Activated B cell treated with CpG ODN at 0.5 μM for 24 hours (primary cell): ENCODE measurements around the gene ATXN3L. TPM values are rescaled to one million over a fixed set of nuclear protein-coding genes. Genes with fewer than 3 reads are reported as not detected.

Experiments used
- ATAC-seq: fragments of 200-7000 bp; cut with Tn5 transposase; one replicate; pipeline ENCODE4 v1.10.0; 2021; ENCODE audit warnings: low read depth, mild to moderate bottlenecking, moderate library complexity
- CTCF ChIA-PET: fragments of 350-600 bp; sonication (Branson Sonifier 250); formaldehyde crosslinking; loops from one replicate; lab custom pipeline; 2021; ENCODE audit warnings: antibody characterized with exemption; lab: Charles Lee
- POLR2A ChIA-PET: fragments of 350-600 bp; sonication (Branson Sonifier 250); formaldehyde crosslinking; loops from one replicate; lab custom pipeline; 2021; ENCODE audit warnings: antibody characterized with exemption; lab: Charles Lee
- DNase-seq: peaks from one replicate; pipeline ENCODE4 v3.0.0; 2022
- H3K27ac Mint-ChIP-seq: one replicate; pipeline ENCODE4 v1.8.0; 2020; ENCODE audit warnings: mixed read lengths
- H3K27me3 Mint-ChIP-seq: one replicate; pipeline ENCODE4 v1.8.0; 2021; ENCODE audit warnings: mixed read lengths
- H3K36me3 Mint-ChIP-seq: one replicate; pipeline ENCODE4 v1.8.0; 2021; ENCODE audit warnings: low read depth, mixed read lengths
- H3K4me1 Mint-ChIP-seq: one replicate; pipeline ENCODE4 v1.8.0; 2021; ENCODE audit warnings: mixed read lengths
- H3K4me3 Mint-ChIP-seq: one replicate; pipeline ENCODE4 v1.8.0; 2020; ENCODE audit warnings: mild to moderate bottlenecking, mixed read lengths
- H3K9me3 Mint-ChIP-seq: one replicate; pipeline ENCODE4 v1.8.0; 2020; ENCODE audit warnings: mixed read lengths
- intact Hi-C: fragments of 100-400 bp; cut with micrococcal nuclease; formaldehyde crosslinking; loops from one replicate; pipeline ENCODE4 v1.15.1; 2024
- total RNA-seq: library from RNA; stranded (reverse); gene quantifications from 2 replicates; pipeline ENCODE4 v1.2.3, GENCODE V29; 2022
- TF ChIP-seq, protein P1 (sequence below): fragments of 200-600 bp; IDR thresholded peaks from one replicate; pipeline ENCODE4 v1.8.0; 2022; ENCODE audit warnings: antibody characterized with exemption, mild to moderate bottlenecking

The ATXN3L gene
- total RNA-seq, 1 donor from 2014 or later: not detected

DNA sequence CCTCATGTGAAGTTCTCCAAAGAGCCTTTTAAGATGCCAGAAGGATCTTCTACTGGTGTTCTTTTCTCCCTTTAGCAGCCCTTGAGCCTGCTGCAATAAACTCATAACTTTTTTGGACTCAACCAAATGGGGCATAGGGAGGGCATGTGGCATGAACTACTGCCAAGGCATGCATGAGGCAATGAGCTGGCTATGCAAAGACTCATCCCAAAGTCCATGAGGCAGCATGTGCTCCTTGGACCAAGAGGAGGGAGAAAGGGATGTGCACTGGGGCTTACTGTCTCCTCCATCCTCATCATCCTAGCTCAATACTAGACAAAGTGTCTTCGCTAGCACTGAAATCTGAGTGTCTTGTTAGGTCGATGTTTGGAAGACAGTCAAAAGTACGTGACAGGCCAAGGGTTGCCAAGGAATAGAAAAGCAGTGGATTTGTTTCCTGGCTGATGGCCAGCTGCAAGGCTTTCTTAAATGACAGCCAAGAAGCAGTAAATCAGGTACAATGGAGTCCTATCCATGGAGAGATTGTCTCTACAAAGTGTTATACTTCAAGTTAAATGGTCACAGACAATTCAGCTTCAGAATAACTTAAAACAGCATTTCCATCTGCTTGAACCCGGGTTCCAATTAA lies 44.5 kb upstream of the ATXN3L start:
- Mint-ChIP-seq H3K4me3 (no peak overlapping the region), H3K9me3 (no peaks in the 10 kb centered on the region), H3K27me3 (no peaks in the 10 kb centered on the region), H3K36me3 (no peaks in the 10 kb centered on the region), H3K4me1 (peaks cover 7% of the 10 kb centered on the region), H3K27ac (no peak overlapping the region)
- intact Hi-C loops: no loop called here
- ChIA-PET CTCF (no interaction called here), POLR2A (no interaction called here)
- ATAC-seq (no peak), DNase-seq (no peak)
- TF ChIP-seq, protein P1, sequence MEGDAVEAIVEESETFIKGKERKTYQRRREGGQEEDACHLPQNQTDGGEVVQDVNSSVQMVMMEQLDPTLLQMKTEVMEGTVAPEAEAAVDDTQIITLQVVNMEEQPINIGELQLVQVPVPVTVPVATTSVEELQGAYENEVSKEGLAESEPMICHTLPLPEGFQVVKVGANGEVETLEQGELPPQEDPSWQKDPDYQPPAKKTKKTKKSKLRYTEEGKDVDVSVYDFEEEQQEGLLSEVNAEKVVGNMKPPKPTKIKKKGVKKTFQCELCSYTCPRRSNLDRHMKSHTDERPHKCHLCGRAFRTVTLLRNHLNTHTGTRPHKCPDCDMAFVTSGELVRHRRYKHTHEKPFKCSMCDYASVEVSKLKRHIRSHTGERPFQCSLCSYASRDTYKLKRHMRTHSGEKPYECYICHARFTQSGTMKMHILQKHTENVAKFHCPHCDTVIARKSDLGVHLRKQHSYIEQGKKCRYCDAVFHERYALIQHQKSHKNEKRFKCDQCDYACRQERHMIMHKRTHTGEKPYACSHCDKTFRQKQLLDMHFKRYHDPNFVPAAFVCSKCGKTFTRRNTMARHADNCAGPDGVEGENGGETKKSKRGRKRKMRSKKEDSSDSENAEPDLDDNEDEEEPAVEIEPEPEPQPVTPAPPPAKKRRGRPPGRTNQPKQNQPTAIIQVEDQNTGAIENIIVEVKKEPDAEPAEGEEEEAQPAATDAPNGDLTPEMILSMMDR: no peak

DNA sequence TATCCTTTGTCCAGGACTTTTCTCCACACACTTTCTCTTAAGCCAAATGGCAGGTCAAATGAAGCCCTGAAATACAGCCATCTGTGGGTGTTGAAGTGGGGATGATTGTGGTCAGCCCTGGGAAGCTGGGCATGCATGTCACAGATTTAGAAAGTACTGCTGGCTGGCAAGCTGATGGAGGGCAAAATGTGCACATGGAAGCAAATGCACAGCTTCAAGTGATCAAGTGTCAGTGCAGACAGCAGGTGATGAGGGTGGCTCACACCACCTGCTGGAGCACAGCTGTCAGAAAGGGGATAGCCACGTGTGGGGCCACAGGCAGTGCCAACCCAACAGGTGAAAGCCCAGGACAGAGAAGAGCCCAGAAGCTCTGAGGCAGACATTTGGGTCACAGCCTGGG lies 40.3 kb upstream of the ATXN3L start:
- POLR2A ChIA-PET: interaction anchor here (0.9 to 1.5 kb wide), 2 partner anchors 383 to 384 kb away, joined by 3 to 4 read pairs; no protein-coding TSS in a partner anchor
- peaks cover 7% of the 10 kb centered on the region for H3K4me1 Mint-ChIP-seq
- no peaks in the 10 kb centered on the region for H3K36me3 Mint-ChIP-seq
- TF ChIP-seq, protein P1: no peak
- CTCF ChIA-PET: interaction anchor here (0.7 to 1.2 kb wide), 3 partner anchors 10 to 413 kb away, joined by 3 to 7 read pairs (median 3); no protein-coding TSS in a partner anchor
- ATAC-seq (no peak), DNase-seq (no peak)
- H3K9me3 Mint-ChIP-seq: no peaks in the 10 kb centered on the region
- no peak overlapping the region for H3K27ac Mint-ChIP-seq
- no peaks in the 10 kb centered on the region for H3K27me3 Mint-ChIP-seq
- no peak overlapping the region for H3K4me3 Mint-ChIP-seq
- intact Hi-C loops: loop anchor here (1.0 kb wide), 1 partner anchor 413 kb away; no protein-coding TSS in a partner anchor

DNA sequence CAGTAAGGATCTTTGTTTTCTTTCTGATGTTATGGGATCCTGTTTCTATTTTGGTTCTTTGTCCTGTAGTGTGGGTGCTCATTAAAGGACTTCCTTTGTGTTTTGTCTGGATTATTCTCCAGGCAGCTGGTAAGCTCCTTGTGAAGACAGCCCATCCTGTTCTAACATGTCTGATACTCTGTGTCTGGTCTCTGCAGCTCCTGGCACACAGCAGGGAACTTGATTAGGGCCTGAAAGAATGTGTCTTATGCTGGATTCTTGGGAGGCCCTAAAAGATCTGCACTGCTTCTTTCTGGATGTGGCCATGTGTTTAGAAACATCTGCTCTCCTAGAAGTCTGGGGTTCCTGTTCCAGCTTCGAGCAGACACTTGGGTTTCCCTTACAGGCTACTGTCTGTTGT lies 38.1 kb upstream of the ATXN3L start:
- Mint-ChIP-seq H3K36me3 (no peaks in the 10 kb centered on the region), H3K9me3 (no peaks in the 10 kb centered on the region), H3K27me3 (no peaks in the 10 kb centered on the region), H3K4me3 (no peak overlapping the region), H3K27ac (no peak overlapping the region), H3K4me1 (peaks cover 10% of the 10 kb centered on the region)
- TF ChIP-seq, protein P1: no peak
- DNase-seq (no peak), ATAC-seq (no peak)
- ChIA-PET CTCF (no interaction called here), POLR2A (interaction anchor here (0.8 kb wide), 1 partner anchor 9 kb away, joined by 4 read pairs; no protein-coding TSS in a partner anchor)
- intact Hi-C loops: no loop called here

DNA sequence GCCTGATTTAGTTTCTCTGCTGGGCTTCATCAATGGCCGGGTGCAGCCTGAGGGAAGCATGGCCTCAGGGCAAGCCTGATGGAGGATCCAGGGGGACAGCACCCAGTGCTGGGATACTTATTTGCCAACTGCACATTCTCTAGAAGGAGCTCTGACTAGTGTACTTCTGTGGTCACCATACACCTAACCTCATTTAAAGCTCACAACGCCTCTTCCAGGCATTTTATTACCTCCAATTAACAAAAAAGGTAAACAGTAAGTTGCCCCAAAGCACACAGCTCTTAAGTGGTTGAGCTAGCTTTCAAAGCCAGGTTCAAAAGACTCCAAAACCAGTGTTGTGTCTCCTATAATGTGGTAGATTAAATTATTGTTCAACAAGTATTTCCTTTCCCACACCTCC lies 26.8 kb upstream of the ATXN3L start:
- intact Hi-C loops: loop anchor here (5.0 to 10.0 kb wide), 3 partner anchors 71 to 372 kb away; partner anchors contain the start of gene TMSB4X
- Mint-ChIP-seq H3K27me3 (no peaks in the 10 kb centered on the region), H3K36me3 (peaks cover 8% of the 10 kb centered on the region), H3K4me3 (no peak overlapping the region), H3K27ac (no peak overlapping the region), H3K4me1 (peaks cover 44% of the 10 kb centered on the region), H3K9me3 (peaks cover 2% of the 10 kb centered on the region)
- DNase-seq: no peak
- POLR2A ChIA-PET: interaction anchor here (0.7 to 1.6 kb wide), 2 partner anchors 141 to 371 kb away, joined by 3 to 5 read pairs; no protein-coding TSS in a partner anchor
- no peak for ATAC-seq
- CTCF ChIA-PET: interaction anchor here (0.6 kb wide), 2 partner anchors 18 to 26 kb away, joined by 3 read pairs; no protein-coding TSS in a partner anchor
- TF ChIP-seq, protein P1: no peak

DNA sequence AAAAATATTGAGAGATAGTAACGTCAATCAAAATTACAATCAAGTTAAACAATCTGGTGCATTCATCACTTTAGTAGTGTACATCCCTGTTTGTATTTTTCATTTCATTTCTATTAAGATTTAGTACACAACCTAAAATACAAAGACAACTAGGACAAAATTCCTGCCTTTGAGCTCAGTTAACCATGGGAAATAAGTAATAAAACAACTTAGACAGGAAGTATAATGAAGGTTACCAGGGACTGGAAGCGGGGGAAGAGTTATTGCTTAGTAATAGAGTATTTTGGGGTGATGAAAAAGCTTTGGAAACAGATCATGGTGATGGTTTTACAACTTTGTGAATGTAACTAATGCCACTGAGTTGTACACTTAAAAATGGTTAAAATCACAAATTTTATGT lies 25.6 kb upstream of the ATXN3L start:
- no peak for DNase-seq
- no peaks in the 10 kb centered on the region for H3K27me3 Mint-ChIP-seq
- TF ChIP-seq, protein P1: no peak
- POLR2A ChIA-PET: interaction anchor here (1.6 kb wide), 1 partner anchor 370 kb away, joined by 3 read pairs; no protein-coding TSS in a partner anchor
- intact Hi-C loops: loop anchor here (2.0 to 10.0 kb wide), 5 partner anchors 72 to 371 kb away; partner anchors contain the start of gene TMSB4X
- peaks cover 2% of the 10 kb centered on the region for H3K9me3 Mint-ChIP-seq
- CTCF ChIA-PET: no interaction called here
- peak overlapping the region; percentile 61 for H3K4me3 Mint-ChIP-seq
- H3K36me3 Mint-ChIP-seq: peaks cover 8% of the 10 kb centered on the region
- H3K27ac Mint-ChIP-seq: peak overlapping the region; percentile 82
- no peak for ATAC-seq
- H3K4me1 Mint-ChIP-seq: peaks cover 43% of the 10 kb centered on the region
